Measurements from ENCODE around the gene OXLD1. TPM values are rescaled to one million over a fixed set of nuclear protein-coding genes. Genes with fewer than 3 reads are reported as not detected.

OXLD1 gene
- total and polyA plus RNA-seq, 10 of the 15 experiments (the other 5 are each of a cell fraction or from before 2014, with no cell fraction given) = 4.6 to 89.5 (median 39.8) TPM

GRCh38 chr17:81715107-81715871 lies 48.9 kb upstream of the OXLD1 start:
- BruUV-seq (replicated peaks) = no TSS peak
- peaks cover 0 to 3% of the 10 kb centered on the region in 2 experiments; a peak in 2 of 4 replicates for H3K36me3 ChIP-seq (ENCODE audit: control insufficient read depth in 2 of 2, insufficient read depth in 2 of 2, low read length in 1 of 2)
- no peak for TF ChIP-seq RB1 (IDR thresholded peaks at IDR 0.05; ENCODE audit: borderline replicate concordance)
- no peak for TF ChIP-seq HSF1 (IDR thresholded peaks at IDR 0.05; ENCODE audit: low read depth, low read length)
- TF ChIP-seq IRF3 (IDR thresholded peaks at IDR 0.05) = no peak
- TF ChIP-seq BCL11A (IDR thresholded peaks at IDR 0.05; ENCODE audit: low read depth, low read length) = no peak
- no peak for TF ChIP-seq POLR2AphosphoS5 (IDR thresholded peaks at IDR 0.05; ENCODE audit: low read length)
- no peak for TF ChIP-seq EED (IDR thresholded peaks at IDR 0.05; ENCODE audit: low read depth)
- TF ChIP-seq NR2C2 (IDR thresholded peaks at IDR 0.05; ENCODE audit: borderline replicate concordance, control insufficient read depth, insufficient read length, low read depth) = no peak
- H2AFZ ChIP-seq (ENCODE audit: control insufficient read depth, low read depth, low read length) = no peak overlapping the region
- no peak overlapping the region for H3K27ac ChIP-seq (ENCODE audit: control insufficient read depth, insufficient read depth)
- H3K9ac ChIP-seq (ENCODE audit: control insufficient read depth, insufficient read depth, low read length) = no peak overlapping the region
- POLR2A ChIA-PET = interaction anchor here (0.6 kb wide), 1 partner anchor 306 kb away, joined by 3 read pairs; no protein-coding TSS in a partner anchor
- intact Hi-C loops (cut with micrococcal nuclease; ENCODE audit: unreplicated experiment) (no loop called here), in situ Hi-C loops (cut with MboI) (loop anchor here (5.0 kb wide), 1 partner anchor 107 kb away; no protein-coding TSS in a partner anchor)
- H3K9me3 ChIP-seq (replicated peaks; ENCODE audit: control insufficient read depth, insufficient read depth, low read length) = no peaks in the 10 kb centered on the region
- no peaks in the 10 kb centered on the region for H3K27me3 ChIP-seq (replicated peaks in 1 of 2; ENCODE audit: control insufficient read depth in 2 of 2, insufficient read depth in 2 of 2, low read length in 1 of 2)
- peaks cover 20% of the 10 kb centered on the region for H3K79me2 ChIP-seq (ENCODE audit: control insufficient read depth, insufficient read depth, low read length)
- FAIRE-seq (no peak), DNase-seq (ENCODE audit: low read depth, low spot score) (no peak), ATAC-seq (no peak)
- H3K4me3 ChIP-seq = no peak overlapping the region
- H4K20me1 ChIP-seq (ENCODE audit: control insufficient read depth, insufficient read depth) = no peaks in the 10 kb centered on the region
- RAD21 ChIA-PET (ENCODE audit: unreplicated experiment) = no interaction called here
- CTCF ChIA-PET = no interaction called here
- H3K4me2 ChIP-seq (ENCODE audit: control insufficient read depth, insufficient read depth) = 0 out of 2 replicates have a peak overlapping the region, but pooled peaks have one; percentile 25
- WGBS (ENCODE audit: insufficient coverage, insufficient replicate concordance, low lambda C conversion rate, missing lambda C conversion rate) = 90% methylated on average over 25 of the region's 32 CpGs
- SMC1A ChIA-PET (ENCODE audit: uncharacterized antibody, unreplicated experiment) = no interaction called here
- peaks cover 16% of the 10 kb centered on the region for H3K4me1 ChIP-seq (ENCODE audit: control insufficient read depth, insufficient read depth, low read length)

Measured in GM12878 (cell line).